Measurements from ENCODE around the gene FGD6.
"Not testable (repeated sequence)": the region's sequence is repeated elsewhere in the genome, so short reads cannot be mapped to it uniquely, and the experiment has no call there.

FGD6 gene

GRCh38 chr12:95235621-95236020 is 18.4 kb upstream of the FGD6 start:
- in situ Hi-C loops (cut with HindIII; ENCODE audit: low sequenced_read_pairs), result not testable (repeated sequence)

DNA sequence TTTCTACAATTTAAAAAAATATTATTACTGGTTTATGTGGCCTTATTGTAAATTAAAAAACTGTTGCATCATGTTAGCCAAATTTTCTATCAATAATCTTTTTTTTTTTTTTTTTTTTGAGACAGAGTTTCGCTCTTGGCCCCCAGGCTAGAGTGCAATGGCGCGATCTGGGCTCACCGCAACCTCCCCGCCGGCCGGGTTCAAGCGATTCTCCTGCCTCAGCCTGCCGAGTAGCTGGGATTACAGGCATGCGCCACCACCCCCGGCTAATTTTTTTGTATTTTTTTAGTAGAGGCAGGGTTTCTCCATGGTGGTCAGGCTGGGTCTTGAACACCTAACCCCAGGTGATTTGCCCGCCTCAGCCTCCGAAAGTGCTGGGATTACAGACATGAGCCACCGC is 16.9 kb upstream of the FGD6 start:
- in situ Hi-C loops (cut with HindIII; ENCODE audit: low sequenced_read_pairs), result not testable (repeated sequence)

GRCh38 chr12:95231190-95231589 is 13.9 kb upstream of the FGD6 start:
- in situ Hi-C loops (cut with HindIII; ENCODE audit: low sequenced_read_pairs), result no loop called here

GRCh38 chr12:95230313-95230712 is 13.0 kb upstream of the FGD6 start:
- in situ Hi-C loops (cut with HindIII; ENCODE audit: low sequenced_read_pairs), result no loop called here

DNA sequence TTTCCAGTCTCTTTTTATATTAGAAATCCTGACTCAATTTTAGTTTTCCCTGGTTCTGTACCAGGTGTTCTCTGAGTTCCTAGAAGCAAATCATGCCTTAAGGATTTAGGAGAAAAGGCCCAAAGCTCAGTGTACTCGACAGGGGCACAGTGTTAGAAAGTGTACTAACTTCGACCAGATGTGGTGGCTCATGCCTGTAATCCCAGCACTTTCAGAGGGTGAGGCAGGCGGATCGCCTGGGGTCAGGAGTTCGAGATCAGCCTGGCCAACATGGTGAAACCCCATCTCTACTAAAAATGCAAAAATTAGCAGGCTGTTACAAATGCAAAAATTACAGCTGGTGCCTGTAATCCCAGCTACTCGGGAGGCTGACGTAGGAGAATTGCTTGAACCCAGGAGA is 12.4 kb upstream of the FGD6 start:
- in situ Hi-C loops (cut with HindIII; ENCODE audit: low sequenced_read_pairs), result no loop called here

DNA sequence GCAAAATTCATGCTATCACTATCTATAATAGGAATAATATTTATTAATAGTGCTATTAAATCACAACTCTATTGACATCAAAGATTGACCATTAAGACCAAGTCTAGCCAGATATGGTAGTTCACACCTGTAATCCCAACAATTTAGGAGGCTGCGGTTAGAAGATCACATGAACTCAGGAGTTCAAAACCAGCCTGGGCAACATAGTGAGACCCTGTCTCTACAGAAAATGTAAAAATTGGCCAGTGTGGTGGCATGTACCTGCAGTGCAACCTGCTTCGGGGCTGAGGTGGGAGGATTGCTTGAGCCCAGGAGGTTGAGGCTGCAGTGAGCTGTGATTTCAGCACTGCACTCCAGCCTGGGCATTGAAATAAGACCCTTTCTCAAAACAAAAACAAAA is 11.3 kb upstream of the FGD6 start:
- in situ Hi-C loops (cut with HindIII; ENCODE audit: low sequenced_read_pairs), result no loop called here

DNA sequence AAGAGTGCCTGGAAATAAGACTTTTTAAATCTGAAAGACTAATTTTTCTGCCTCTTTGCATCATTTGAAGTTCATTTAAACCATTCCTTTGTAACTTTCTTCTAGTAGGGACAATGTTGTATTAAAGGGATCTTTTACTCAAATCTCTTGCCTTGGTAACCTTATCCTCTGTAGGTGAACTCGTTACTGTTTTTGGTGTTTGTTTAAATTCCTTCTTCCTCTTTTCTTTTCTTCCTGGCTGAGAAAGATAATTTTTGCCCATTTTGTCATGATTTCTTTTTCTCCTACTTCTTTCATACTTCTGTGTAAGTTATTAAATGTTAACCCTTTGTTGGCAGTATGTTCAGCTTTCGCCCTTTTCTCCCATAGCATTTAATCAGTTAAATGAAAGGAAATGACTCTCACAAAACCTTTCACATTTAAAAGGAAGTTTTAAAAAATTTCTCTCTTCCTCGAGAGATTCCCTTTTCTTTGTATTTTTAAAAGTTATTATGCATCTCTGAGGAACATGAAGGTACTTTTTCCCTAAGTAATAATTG is 10.6 kb upstream of the FGD6 start:
- in situ Hi-C loops (cut with HindIII; ENCODE audit: low sequenced_read_pairs), result no loop called here

GRCh38 chr12:95225645-95226212 is 8.5 kb upstream of the FGD6 start:
- in situ Hi-C loops (cut with HindIII; ENCODE audit: low sequenced_read_pairs), result no loop called here

DNA sequence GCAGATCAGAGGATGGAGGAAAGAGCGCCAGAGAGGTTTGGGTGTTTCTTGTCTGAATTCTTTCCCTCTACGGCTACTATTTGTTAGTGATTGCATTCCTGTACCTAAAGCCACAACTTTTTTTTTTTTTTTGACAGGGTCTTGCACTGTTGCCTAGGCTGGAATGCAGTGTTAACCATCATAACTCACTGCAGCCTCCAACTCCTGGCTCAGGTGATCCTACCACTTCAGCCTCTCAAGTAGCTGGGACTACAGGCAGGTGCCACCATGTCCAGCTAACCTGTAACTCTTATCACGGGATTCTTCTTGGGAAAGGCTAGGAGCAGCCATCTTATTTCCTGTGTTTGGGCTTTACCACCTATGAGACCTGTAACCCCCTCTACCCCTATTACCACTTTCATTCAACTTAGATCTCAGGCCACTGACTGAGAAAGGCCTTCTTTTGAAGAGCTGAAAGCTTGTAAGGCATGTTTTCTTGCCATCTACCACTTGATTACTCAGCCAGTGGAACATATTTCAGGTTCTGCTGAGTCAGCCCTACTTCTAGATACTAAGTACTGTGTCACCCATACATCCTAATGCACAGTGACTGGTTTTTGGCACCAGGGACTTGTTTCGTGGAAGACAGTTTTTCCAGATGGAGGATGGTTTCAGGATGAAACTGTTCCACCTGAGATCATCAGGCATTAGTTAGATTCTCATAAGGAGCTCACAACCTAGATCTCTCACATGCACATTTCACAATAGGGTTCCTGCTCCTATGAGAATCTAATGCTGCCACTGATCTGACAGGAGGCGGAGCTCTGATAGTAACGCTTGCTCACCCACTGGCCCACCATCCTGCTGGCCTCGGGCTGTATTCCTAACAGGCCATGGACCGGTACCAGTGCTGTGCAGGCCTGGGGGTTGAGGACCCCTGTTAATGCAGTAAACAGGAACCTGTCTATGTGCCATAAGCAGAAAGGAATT is 7.2 kb upstream of the FGD6 start:
- in situ Hi-C loops (cut with HindIII; ENCODE audit: low sequenced_read_pairs), result no loop called here

- in situ Hi-C loops (cut with HindIII; ENCODE audit: low sequenced_read_pairs), result no loop called here
Observed at GRCh38 chr12:95220726-95221125, 3.5 kb upstream of the FGD6 start.

GRCh38 chr12:95220190-95220589 is 2.9 kb upstream of the FGD6 start:
- in situ Hi-C loops (cut with HindIII; ENCODE audit: low sequenced_read_pairs), result no loop called here

DNA sequence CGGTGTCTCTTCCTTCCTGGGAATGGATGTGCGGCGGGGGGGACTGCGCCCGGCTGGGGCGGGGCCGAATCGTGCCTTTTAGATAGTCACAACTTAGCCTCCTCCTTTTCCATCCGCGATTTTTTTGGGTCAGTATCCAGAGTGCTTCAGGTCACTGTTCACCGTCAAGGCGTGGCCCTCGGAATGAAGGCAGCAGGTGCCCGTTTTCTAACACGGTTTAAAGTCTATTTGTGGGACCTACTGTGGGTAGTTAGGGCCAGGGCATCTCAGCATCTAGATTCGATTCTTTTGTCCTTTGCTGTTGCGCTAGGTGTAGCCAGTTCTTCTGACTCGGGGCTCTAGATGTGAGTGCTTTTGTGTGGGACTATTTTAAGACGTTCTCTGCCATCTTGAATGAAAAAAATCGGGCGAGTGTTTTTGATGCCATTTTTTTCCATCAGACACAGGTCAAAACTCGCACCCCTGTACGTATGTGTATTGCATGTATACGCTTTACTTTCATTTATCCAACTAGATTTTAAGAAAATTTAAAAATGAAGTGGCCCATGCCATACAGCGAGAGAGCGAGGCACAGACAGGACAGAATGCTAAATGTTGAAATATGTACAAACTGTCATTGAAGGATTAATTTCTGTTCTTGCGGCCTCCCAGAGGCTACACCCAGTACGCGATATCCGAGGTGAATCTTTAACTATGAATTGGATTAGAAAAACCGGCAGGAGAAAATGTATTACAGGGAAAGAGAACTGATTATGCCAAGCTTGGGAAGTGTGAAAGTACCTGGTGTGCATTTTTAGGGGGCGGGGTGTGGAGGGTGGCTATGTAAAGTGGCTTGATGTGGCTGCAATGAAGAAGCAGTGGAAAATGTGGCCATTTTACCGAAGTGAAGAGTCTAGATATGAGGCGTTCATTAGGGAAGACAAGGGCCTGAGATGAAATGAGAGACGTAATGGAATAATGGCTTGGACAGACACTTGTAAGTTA is 1.2 kb upstream of the FGD6 start:
- in situ Hi-C loops (cut with HindIII; ENCODE audit: low sequenced_read_pairs), result loop anchor here (5.0 kb wide), 1 partner anchor 46 kb away; no protein-coding TSS in a partner anchor

DNA sequence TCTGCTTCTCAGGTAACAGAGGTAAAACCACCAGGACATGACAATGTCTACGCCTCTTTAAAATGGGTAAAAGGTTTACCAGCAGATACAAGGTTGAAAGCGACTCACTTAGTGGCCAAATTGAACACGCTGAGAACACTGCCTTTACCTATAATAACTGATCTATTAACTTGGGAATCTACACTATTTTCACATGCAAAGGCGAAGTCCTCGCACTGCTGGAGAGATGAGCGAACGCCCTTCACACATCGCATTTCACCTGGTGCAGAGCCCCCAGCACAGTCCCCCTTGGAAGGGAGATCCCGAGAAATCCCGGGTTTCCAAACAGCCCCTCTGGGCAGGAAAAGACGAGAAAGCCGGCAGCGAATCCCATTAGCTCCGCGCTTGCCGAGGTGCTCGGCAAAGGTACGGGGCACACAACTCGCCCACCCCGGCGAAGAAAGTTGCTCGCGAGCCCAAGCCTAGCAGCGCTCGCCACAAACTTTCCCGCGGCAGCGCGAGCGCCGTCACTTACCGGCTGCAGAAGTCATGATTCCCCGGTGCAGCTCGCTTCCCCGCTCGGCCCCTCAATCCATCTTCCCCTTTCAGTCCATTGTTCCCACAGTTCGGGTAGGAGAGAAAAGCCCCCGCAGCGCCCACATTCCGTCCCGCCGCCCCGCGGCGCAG is 423 bp downstream of the FGD6 start:
- in situ Hi-C loops (cut with HindIII; ENCODE audit: low sequenced_read_pairs), result loop anchor here (5.0 kb wide), 1 partner anchor 45 kb away; no protein-coding TSS in a partner anchor

DNA sequence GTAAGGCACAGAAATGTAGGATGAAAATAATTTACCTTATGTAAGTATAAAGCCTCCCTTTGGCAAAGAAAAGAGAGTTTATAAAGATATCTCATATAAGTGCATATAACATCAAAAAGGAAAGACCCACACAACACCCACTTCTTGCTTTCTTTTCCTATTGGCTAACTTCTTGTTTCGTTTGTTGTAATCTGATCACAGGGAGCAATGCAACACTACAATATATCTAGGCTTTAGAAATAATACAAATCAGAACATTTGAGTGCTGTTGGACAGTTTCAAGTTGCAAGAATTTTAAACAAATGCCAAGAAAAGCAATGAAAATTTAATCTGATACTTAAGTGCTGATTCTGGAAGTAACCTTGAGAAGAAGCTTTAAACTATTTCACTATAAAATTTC is 1.3 kb downstream of the FGD6 start:
- in situ Hi-C loops (cut with HindIII; ENCODE audit: low sequenced_read_pairs), result loop anchor here (5.0 kb wide), 1 partner anchor 44 kb away; no protein-coding TSS in a partner anchor

GRCh38 chr12:95214466-95214865 is 2.8 kb downstream of the FGD6 start:
- in situ Hi-C loops (cut with HindIII; ENCODE audit: low sequenced_read_pairs), result no loop called here

DNA sequence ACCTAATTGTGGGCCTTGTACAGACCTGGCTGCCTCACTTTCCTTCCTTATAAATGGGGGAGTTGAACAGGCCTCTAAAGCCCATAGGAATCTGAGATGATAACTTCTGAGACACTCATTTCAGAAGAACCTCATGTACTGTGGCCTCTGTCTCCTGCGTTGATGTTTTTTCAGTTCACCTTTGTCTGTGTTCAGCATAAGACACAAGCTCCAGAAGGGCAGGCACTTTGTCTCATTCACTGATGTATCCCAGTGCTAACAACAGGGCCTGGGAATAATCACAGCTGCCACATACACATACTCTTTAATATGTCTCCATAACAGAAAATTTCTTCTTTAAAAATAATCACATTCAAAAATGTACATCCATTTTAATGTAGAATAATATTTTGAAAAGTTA is 3.3 kb downstream of the FGD6 start:
- in situ Hi-C loops (cut with HindIII; ENCODE audit: low sequenced_read_pairs), result no loop called here

GRCh38 chr12:95213119-95213518 is 4.1 kb downstream of the FGD6 start:
- in situ Hi-C loops (cut with HindIII; ENCODE audit: low sequenced_read_pairs), result no loop called here

DNA sequence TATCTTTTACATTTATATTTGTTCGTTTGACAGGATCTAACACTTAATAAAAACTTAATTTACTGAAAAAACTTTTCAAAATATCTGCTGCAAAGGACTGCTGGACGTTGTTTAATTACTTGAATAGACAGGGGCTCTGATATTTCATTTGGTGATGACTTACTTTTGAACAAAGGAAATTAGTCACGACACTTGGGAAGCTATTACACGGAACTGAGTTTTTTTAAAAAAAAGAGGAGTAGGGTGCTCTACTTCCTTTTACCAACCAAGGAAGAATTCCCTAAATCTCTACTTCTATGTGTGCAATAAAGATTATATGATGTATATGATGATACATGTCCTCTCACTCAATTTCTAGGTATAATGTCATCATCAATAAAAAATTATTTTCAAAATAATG is 4.7 kb downstream of the FGD6 start:
- in situ Hi-C loops (cut with HindIII; ENCODE audit: low sequenced_read_pairs), result no loop called here

GRCh38 chr12:95208678-95209077 is 8.6 kb downstream of the FGD6 start:
- in situ Hi-C loops (cut with HindIII; ENCODE audit: low sequenced_read_pairs), result no loop called here

GRCh38 chr12:95207407-95207806 is 9.9 kb downstream of the FGD6 start:
- in situ Hi-C loops (cut with HindIII; ENCODE audit: low sequenced_read_pairs), result no loop called here

Measured in DLD1 (cell line).